Osteoblast (primary cell): ENCODE results near the gene RAPGEFL1. TPM values are rescaled to one million over a fixed set of nuclear protein-coding genes. Genes with fewer than 3 reads are reported as not detected.

ENCODE experiments used
- DNase-seq: peaks from one replicate; pipeline ENCODE4 v3.0.0; 2011; ENCODE audit warnings: low spot score, mixed read lengths; ENCODE audit not compliant: insufficient read length; ENCODE audit errors: missing footprints
- H2AFZ ChIP-seq: 2 replicates; pipeline ENCODE4 v1.6.0; 2011; ENCODE audit warnings: mild to moderate bottlenecking, low read length
- H3K27ac ChIP-seq: 2 replicates; pipeline ENCODE4 v1.5.1; 2011; ENCODE audit warnings: mild to moderate bottlenecking, low read depth, low read length, moderate library complexity
- H3K27me3 ChIP-seq: 2 replicates; pipeline ENCODE4 v1.6.0; 2012; ENCODE audit warnings: mild to moderate bottlenecking, control low read depth, inconsistent platforms, low read length, moderate library complexity; ENCODE audit not compliant: insufficient read depth
- H3K36me3 ChIP-seq: 2 replicates; pipeline ENCODE4 v1.5.1; 2011; ENCODE audit warnings: mild to moderate bottlenecking, low read length, control low read depth, moderate library complexity; ENCODE audit not compliant: insufficient read depth
- H3K4me1 ChIP-seq: 2 replicates; pipeline ENCODE4 v1.5.1; 2011; ENCODE audit warnings: mild to moderate bottlenecking, low read length, control low read depth, moderate library complexity; ENCODE audit not compliant: insufficient read depth
- H3K4me2 ChIP-seq: 2 replicates; pipeline ENCODE4 v1.6.0; 2011; ENCODE audit warnings: mild to moderate bottlenecking, low read length; ENCODE audit not compliant: insufficient read depth
- H3K4me3 ChIP-seq: fragments of 200-600 bp; sonication (generic); 3 replicates; pipeline ENCODE4 v1.5.1; 2012; ENCODE audit warnings: mild to moderate bottlenecking, low read length, inconsistent platforms; ENCODE audit not compliant: insufficient read depth
- H3K79me2 ChIP-seq: 2 replicates; pipeline ENCODE4 v1.6.0; 2012; ENCODE audit warnings: mild to moderate bottlenecking, low read length, control low read depth, inconsistent platforms; ENCODE audit not compliant: insufficient read depth
- H3K9me3 ChIP-seq: 2 replicates; pipeline ENCODE4 v1.5.1; 2011; ENCODE audit warnings: low read depth, low read length, control low read depth
- H4K20me1 ChIP-seq: 2 replicates; pipeline ENCODE4 v1.6.0; 2012; ENCODE audit warnings: mild to moderate bottlenecking, low read length, control low read depth; ENCODE audit not compliant: insufficient read depth
- CTCF ChIP-seq: IDR thresholded peaks from 2 replicates; pipeline ENCODE4 v1.5.1; 2011; ENCODE audit warnings: mild to moderate bottlenecking, low read depth, low read length, moderate library complexity; ENCODE audit errors: extremely low read depth
- total RNA-seq: library from RNA; depleted of rRNA; stranded (reverse); fragments of >200 nt; gene quantifications from 2 replicates; pipeline ENCODE4 v1.2.3, GENCODE V29; 2012

The RAPGEFL1 gene
- total RNA-seq, 1 donor: 1.4 TPM

- no peaks in the 10 kb centered on the region for H3K9me3 ChIP-seq
- TF ChIP-seq CTCF: no peak
- H3K27me3 ChIP-seq: no peaks in the 10 kb centered on the region
- no peak overlapping the region for H3K4me3 ChIP-seq
- no peak for DNase-seq
- no peak overlapping the region for H2AFZ ChIP-seq
- H3K36me3 ChIP-seq: no peaks in the 10 kb centered on the region
- H3K27ac ChIP-seq: no peak overlapping the region
- no peak overlapping the region for H3K4me2 ChIP-seq
- H3K79me2 ChIP-seq: no peaks in the 10 kb centered on the region
- H3K4me1 ChIP-seq: peaks cover 17% of the 10 kb centered on the region
- peaks cover 5% of the 10 kb centered on the region for H4K20me1 ChIP-seq
These were observed 3.9 kb downstream of the RAPGEFL1 start for GRCh38 chr17:40181205-40181604.

- Histone ChIP-seq H4K20me1 (peaks cover 5% of the 10 kb centered on the region), H2AFZ (no peak overlapping the region), H3K36me3 (no peaks in the 10 kb centered on the region), H3K4me1 (peaks cover 13% of the 10 kb centered on the region), H3K4me2 (no peak overlapping the region), H3K79me2 (no peaks in the 10 kb centered on the region), H3K4me3 (no peak overlapping the region), H3K9me3 (no peaks in the 10 kb centered on the region), H3K27ac (no peak overlapping the region), H3K27me3 (no peaks in the 10 kb centered on the region)
- no peak for DNase-seq
- TF ChIP-seq CTCF: no peak
These were observed 5.3 kb downstream of the RAPGEFL1 start for GRCh38 chr17:40182606-40183005.

GRCh38 chr17:40187238-40187637, 10.0 kb downstream of the RAPGEFL1 start:
- H3K4me2 ChIP-seq: no peak overlapping the region
- H3K4me3 ChIP-seq: no peak overlapping the region
- H3K36me3 ChIP-seq: no peaks in the 10 kb centered on the region
- H3K9me3 ChIP-seq: no peaks in the 10 kb centered on the region
- TF ChIP-seq CTCF: no peak
- H2AFZ ChIP-seq: no peak overlapping the region
- no peaks in the 10 kb centered on the region for H4K20me1 ChIP-seq
- no peaks in the 10 kb centered on the region for H3K27me3 ChIP-seq
- H3K27ac ChIP-seq: no peak overlapping the region
- no peak for DNase-seq
- H3K79me2 ChIP-seq: no peaks in the 10 kb centered on the region
- H3K4me1 ChIP-seq: peaks cover 10% of the 10 kb centered on the region

GRCh38 chr17:40188694-40189093, 11.4 kb downstream of the RAPGEFL1 start:
- TF ChIP-seq CTCF: no peak
- H3K79me2 ChIP-seq: no peaks in the 10 kb centered on the region
- DNase-seq: no peak

More at GRCh38 chr17:40188694-40189093, 11.4 kb downstream of the RAPGEFL1 start:
- Histone ChIP-seq H3K27ac (no peak overlapping the region), H3K36me3 (peaks cover 3% of the 10 kb centered on the region), H4K20me1 (no peaks in the 10 kb centered on the region), H2AFZ (no peak overlapping the region), H3K4me1 (peaks cover 10% of the 10 kb centered on the region), H3K9me3 (no peaks in the 10 kb centered on the region), H3K4me2 (no peak overlapping the region), H3K4me3 (no peak overlapping the region), H3K27me3 (no peaks in the 10 kb centered on the region)
